Adrenal gland (tissue), 12 donors: ENCODE results near the gene MTX3. TPM values are rescaled to one million over a fixed set of nuclear protein-coding genes. Genes with fewer than 3 reads are reported as not detected.

Experiments used
- DNase-seq, 7 donors: peaks; one replicate each; pipeline ENCODE4 v3.0.0-alpha.2; 2019 to 2020
- H3K27ac ChIP-seq, 5 donors: fragments of 200-600 bp; sonication (generic) in 4 of 5; 1 replicate in 3 of 5; 2 replicates in 2 of 5; pipeline versions ENCODE4 v1.5.1 to v1.8.0; 2016 to 2020; ENCODE audit warnings: mild to moderate bottlenecking in 1 of 5
- H3K27me3 ChIP-seq: fragments of 200-600 bp; 2 replicates; pipeline ENCODE4 v1.8.0; 2021
- H3K36me3 ChIP-seq, 2 donors: fragments of 200-600 bp; replicated peaks in 1 of 2; 1 replicate in 1 of 2; 2 replicates in 1 of 2; pipeline versions ENCODE4 v1.5.1 to v1.8.0; 2018 to 2022
- H3K4me1 ChIP-seq, 2 donors: fragments of 200-600 bp; replicated peaks in 1 of 2; 1 replicate in 1 of 2; 2 replicates in 1 of 2; pipeline versions ENCODE4 v1.5.1 to v1.8.0; 2018 to 2021
- H3K4me3 ChIP-seq, 4 donors: fragments of 200-600 bp; sonication (generic) in 3 of 4; one replicate each; pipeline ENCODE4 v1.5.1; 2016 to 2018
- H3K9me3 ChIP-seq, 3 donors: fragments of 200-600 bp; sonication (generic) in 1 of 3; replicated peaks in 1 of 3; 1 replicate in 2 of 3; 2 replicates in 1 of 3; pipeline versions ENCODE4 v1.5.1 to v1.8.0; 2016 to 2021
- POLR2A ChIP-seq, 2 donors: fragments of 450-650 bp; IDR thresholded peaks; one replicate each; pipeline ENCODE4 v1.6.1; 2017; ENCODE audit warnings: antibody characterized with exemption in 2 of 2, mild to moderate bottlenecking in 2 of 2, moderate library complexity in 1 of 2
- WGBS, 4 donors: extraction: QIAGEN DNeasy Blood & Tissue Kit in 2 of 4; methylation state at CpG; one replicate each; pipeline versions ENCODE4 v1.1.5 to v1.1.7; 2013 to 2017; 5-methylcytosine and 5-hydroxymethylcytosine counted together
- intact Hi-C, 2 donors: fragments of 100-400 bp; cut with DNase I; formaldehyde crosslinking; loops; one replicate each; pipeline versions ENCODE4 v1.14.1 to v1.15.0; 2022 to 2023
- polyA plus RNA-seq, 3 donors: library from polyadenylated mRNA; stranded (reverse); fragments of 200-250 nt in 2 of 3; fragments of 350-450 nt in 1 of 3; fragmentation: Illumina TruSeq in 1 of 3; extraction: RNeasy Lipid Tissue Mini Kit (QIAGEN cat#74804) in 1 of 3; gene quantifications; one replicate each; pipeline ENCODE4 v1.2.3, GENCODE V29; 2013 to 2014
- total RNA-seq, 9 donors: library from RNA; depleted of rRNA in 4 of 9; stranded (reverse); fragments of >200 nt in 4 of 9; fragments of 120-200 nt in 1 of 9; fragmentation: NEBNext Ultra II Directional in 1 of 9; extraction: Animal tissue kit (Norgen Biotek cat#: 25700) in 1 of 9; gene quantifications; one replicate each; pipeline versions ENCODE4 v1.1.0 to v1.2.4, GENCODE V29; 2013 to 2023
- TF ChIP-seq, protein P1 (sequence below), 6 experiments: fragments of 450-650 bp in 4 of 6; fragments of 200-600 bp in 2 of 6; sonication (generic) in 1 of 6; IDR thresholded peaks; 1 replicate in 5 of 6; 2 replicates in 1 of 6; pipeline versions ENCODE4 v1.5.1 to v1.8.0; 2016 to 2021; ENCODE audit warnings: antibody characterized with exemption in 6 of 6, mild to moderate bottlenecking in 2 of 6, moderate library complexity in 1 of 6
- donor health status: healthy with polysubstance abuse.
- donor health status: Bipolar disorder and iron deficiency.
- donor health status: DM: yes; HTN: yes; CAD: no.
- donor health status: DM: no; HTN: no; CAD: no.
- donor health status: DM: no; HTN: no; CAD: no.
- donor health status: DM: yes; HTN: yes; CAD: no.

The MTX3 gene
- total and polyA plus RNA-seq, 12 donors: 6.7 to 32.7 (median 18.8) TPM

DNA sequence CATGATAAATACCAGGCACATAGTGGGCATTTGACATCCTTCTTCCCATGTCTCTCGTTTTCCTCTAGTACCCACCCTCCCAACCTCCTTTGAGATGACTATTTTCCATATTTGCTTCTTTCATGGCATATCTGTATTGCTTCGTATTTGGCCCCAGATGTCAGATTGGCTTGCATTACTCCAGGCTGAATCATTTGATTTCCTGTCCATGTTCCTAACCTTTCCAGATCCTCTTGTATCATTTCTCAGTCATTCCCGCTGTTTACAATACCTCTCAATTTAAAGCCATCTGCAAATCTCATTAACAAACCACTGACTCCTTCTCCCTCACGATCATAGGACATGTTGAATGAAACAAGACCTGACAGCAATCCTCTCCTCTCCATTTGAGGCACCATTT, 19.9 kb downstream of the MTX3 start:
- TF ChIP-seq, protein P1, sequence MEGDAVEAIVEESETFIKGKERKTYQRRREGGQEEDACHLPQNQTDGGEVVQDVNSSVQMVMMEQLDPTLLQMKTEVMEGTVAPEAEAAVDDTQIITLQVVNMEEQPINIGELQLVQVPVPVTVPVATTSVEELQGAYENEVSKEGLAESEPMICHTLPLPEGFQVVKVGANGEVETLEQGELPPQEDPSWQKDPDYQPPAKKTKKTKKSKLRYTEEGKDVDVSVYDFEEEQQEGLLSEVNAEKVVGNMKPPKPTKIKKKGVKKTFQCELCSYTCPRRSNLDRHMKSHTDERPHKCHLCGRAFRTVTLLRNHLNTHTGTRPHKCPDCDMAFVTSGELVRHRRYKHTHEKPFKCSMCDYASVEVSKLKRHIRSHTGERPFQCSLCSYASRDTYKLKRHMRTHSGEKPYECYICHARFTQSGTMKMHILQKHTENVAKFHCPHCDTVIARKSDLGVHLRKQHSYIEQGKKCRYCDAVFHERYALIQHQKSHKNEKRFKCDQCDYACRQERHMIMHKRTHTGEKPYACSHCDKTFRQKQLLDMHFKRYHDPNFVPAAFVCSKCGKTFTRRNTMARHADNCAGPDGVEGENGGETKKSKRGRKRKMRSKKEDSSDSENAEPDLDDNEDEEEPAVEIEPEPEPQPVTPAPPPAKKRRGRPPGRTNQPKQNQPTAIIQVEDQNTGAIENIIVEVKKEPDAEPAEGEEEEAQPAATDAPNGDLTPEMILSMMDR (IDR thresholded peaks at IDR 0.05): no peak
- no peak for TF ChIP-seq POLR2A (IDR thresholded peaks at IDR 0.05)
- H3K27me3 ChIP-seq: no peaks in the 10 kb centered on the region
- H3K9me3 ChIP-seq: no peaks in the 10 kb centered on the region
- 75 to 80% (median 78%) methylated on average over 4 of the region's 4 CpGs for WGBS, 4 donors
- H3K27ac ChIP-seq: no peak overlapping the region
- intact Hi-C loops: no loop called here
- no peak for DNase-seq
- no peak overlapping the region for H3K4me3 ChIP-seq
- H3K36me3 ChIP-seq: peaks cover 0 to 4% of the 10 kb centered on the region in 2 donors
- no peaks in the 10 kb centered on the region for H3K4me1 ChIP-seq

DNA sequence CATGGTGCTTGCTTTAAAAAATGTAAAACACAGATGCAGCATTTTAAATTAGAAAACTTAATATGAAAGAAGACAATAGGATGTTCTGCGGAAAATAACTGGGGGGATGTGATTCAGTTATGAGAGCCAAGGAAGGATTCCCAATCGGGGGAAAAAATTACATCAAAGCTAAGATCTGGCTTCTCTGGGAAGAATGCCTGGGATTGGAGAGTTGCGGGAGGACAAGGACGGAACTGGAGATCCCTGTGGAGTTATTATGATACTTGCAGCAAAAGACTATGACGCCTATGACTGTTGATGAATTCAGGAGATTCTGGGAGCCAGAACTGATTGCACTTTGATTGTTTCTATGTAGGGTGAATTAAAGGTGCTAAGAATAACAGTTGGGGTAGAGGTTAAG, 24.6 kb downstream of the MTX3 start:
- Histone ChIP-seq H3K27me3 (no peaks in the 10 kb centered on the region), H3K9me3 (no peaks in the 10 kb centered on the region), H3K36me3 (no peaks in the 10 kb centered on the region), H3K27ac (no peak overlapping the region), H3K4me3 (no peak overlapping the region), H3K4me1 (no peaks in the 10 kb centered on the region)
- no peak for DNase-seq
- 81 to 88% (median 84%) methylated on average over 5 of the region's 5 CpGs for WGBS, 4 donors
- TF ChIP-seq, protein P1 (IDR thresholded peaks at IDR 0.05): no peak
- TF ChIP-seq POLR2A (IDR thresholded peaks at IDR 0.05): no peak
- intact Hi-C loops: no loop called here

DNA sequence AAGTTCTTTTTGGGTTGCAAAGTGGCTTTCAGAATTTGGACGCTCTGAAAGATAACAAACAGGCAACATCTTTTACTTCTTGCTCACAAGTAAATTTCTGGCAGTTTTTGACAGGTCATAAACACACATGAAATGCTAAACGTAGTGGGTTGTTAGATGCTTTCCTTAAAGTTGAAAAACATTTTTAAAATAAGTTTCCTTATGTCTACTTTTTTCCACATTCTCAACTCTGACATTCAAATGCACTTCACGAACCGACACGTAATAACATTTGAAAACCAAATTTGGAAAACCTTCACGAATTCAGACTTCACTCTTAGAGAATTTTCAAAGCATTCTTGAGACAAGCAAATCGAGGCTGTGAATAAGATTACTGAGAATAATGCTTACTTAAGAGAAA, 26.9 kb downstream of the MTX3 start:
- Histone ChIP-seq H3K27me3 (no peaks in the 10 kb centered on the region), H3K27ac (no peak overlapping the region), H3K36me3 (no peaks in the 10 kb centered on the region), H3K4me1 (no peaks in the 10 kb centered on the region), H3K4me3 (no peak overlapping the region), H3K9me3 (no peaks in the 10 kb centered on the region)
- no peak for DNase-seq
- intact Hi-C loops: no loop called here
- TF ChIP-seq POLR2A (IDR thresholded peaks at IDR 0.05): no peak
- TF ChIP-seq, protein P1 (IDR thresholded peaks at IDR 0.05): no peak
- 71 to 76% (median 72%) methylated on average over 7 of the region's 7 CpGs for WGBS, 4 donors

DNA sequence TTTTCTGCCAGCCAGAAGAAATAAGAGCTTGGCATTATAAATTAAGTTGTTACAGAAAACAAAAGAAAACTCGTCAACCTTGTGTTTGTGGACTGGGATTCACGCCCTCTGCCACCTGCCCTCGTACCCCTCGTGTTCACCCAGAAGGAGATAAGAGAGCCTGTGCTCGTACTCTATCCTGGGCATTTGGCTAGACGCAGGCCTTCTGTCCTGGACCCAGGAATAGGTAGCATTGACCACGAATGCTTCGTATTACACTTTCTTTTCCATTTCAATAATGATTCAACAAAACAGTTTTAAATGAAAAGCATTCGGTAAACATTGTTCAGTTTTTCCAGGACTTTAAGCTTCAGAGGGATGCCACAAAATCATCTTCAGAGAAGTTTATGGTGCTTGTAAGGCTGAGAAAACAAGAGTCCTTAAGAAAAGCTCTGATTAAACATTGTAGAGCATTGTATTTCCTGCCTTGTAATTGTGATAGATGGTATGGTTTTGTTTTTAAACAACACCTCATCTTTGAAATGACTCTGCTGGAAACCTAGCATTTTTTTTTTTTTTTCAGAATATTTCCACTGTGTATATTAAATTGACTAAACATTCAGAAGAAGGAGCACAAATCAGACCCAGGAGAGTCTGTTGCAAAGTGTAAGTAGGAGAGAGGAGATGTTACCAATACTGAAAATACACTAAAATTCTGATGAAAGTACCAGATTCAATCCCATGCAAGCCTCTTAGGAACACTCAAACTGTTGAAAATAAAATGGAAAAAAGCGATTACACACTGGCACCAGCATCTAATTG, 27.6 kb downstream of the MTX3 start:
- intact Hi-C loops: no loop called here
- TF ChIP-seq POLR2A (IDR thresholded peaks at IDR 0.05): no peak
- TF ChIP-seq, protein P1 (IDR thresholded peaks at IDR 0.05): no peak
- DNase-seq: no peak
- Histone ChIP-seq H3K36me3 (no peaks in the 10 kb centered on the region), H3K4me1 (no peaks in the 10 kb centered on the region), H3K27ac (no peak overlapping the region), H3K27me3 (no peaks in the 10 kb centered on the region), H3K9me3 (no peaks in the 10 kb centered on the region), H3K4me3 (no peak overlapping the region)
- WGBS, 4 donors: 71 to 83% (median 80%) methylated on average over 10 of the region's 10 CpGs
